ENCODE data around the gene VTI1A.
A peak's percentile ranks its signal among the peaks of the same experiment; 100 is the strongest.

GRCh38 chr10:112584276-112584675, 137.3 kb downstream of the VTI1A start:
- TF ChIP-seq RAD21 (IDR thresholded peaks at IDR 0.05; ENCODE audit: low read length): no peak
- no peak for TF ChIP-seq TAF1 (IDR thresholded peaks at IDR 0.05; ENCODE audit: borderline replicate concordance, low read depth, low read length)
- TF ChIP-seq, protein P1, sequence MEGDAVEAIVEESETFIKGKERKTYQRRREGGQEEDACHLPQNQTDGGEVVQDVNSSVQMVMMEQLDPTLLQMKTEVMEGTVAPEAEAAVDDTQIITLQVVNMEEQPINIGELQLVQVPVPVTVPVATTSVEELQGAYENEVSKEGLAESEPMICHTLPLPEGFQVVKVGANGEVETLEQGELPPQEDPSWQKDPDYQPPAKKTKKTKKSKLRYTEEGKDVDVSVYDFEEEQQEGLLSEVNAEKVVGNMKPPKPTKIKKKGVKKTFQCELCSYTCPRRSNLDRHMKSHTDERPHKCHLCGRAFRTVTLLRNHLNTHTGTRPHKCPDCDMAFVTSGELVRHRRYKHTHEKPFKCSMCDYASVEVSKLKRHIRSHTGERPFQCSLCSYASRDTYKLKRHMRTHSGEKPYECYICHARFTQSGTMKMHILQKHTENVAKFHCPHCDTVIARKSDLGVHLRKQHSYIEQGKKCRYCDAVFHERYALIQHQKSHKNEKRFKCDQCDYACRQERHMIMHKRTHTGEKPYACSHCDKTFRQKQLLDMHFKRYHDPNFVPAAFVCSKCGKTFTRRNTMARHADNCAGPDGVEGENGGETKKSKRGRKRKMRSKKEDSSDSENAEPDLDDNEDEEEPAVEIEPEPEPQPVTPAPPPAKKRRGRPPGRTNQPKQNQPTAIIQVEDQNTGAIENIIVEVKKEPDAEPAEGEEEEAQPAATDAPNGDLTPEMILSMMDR (IDR thresholded peaks at IDR 0.05): no peak
- no peak for TF ChIP-seq POLR2AphosphoS5 (IDR thresholded peaks at IDR 0.05; ENCODE audit: low read depth, low read length)
- no peak for TF ChIP-seq RFX5 (IDR thresholded peaks at IDR 0.05; ENCODE audit: low read length)
- TF ChIP-seq NRF1 (IDR thresholded peaks at IDR 0.05; ENCODE audit: low read depth, low read length): no peak
- no peak for TF ChIP-seq MAX (IDR thresholded peaks at IDR 0.05; ENCODE audit: low read depth)
- TF ChIP-seq YY1 (IDR thresholded peaks at IDR 0.05; ENCODE audit: low read depth): no peak
- no peak for TF ChIP-seq USF1 (IDR thresholded peaks at IDR 0.05; ENCODE audit: borderline replicate concordance, low read depth)
- no peak for TF ChIP-seq REST (IDR thresholded peaks at IDR 0.05; ENCODE audit: low read depth, low read length)
- TF ChIP-seq EP300 (IDR thresholded peaks at IDR 0.05; ENCODE audit: borderline replicate concordance in 1 of 2, low read depth in 1 of 2, low read length in 1 of 2): peak in 1 of 2 experiments; percentile 49; a peak in 1 of 4 replicates
- TF ChIP-seq ZBTB33 (IDR thresholded peaks at IDR 0.05; ENCODE audit: borderline replicate concordance, low read depth): no peak
- TF ChIP-seq SIN3A (IDR thresholded peaks at IDR 0.05; ENCODE audit: borderline replicate concordance, low read depth, low read length): no peak
- no peak for TF ChIP-seq EZH2phosphoT487 (IDR thresholded peaks at IDR 0.05; ENCODE audit: borderline replicate concordance, low read depth)
